ENCODE data around the gene KLK1.
"Not testable (repeated sequence)": the region's sequence is repeated elsewhere in the genome, so short reads cannot be mapped to it uniquely, and the experiment has no call there.

Gene KLK1

GRCh38 chr19:50791594-50792271 lies 31.9 kb downstream of the KLK1 start:
- DNase-seq, result no peak

DNA sequence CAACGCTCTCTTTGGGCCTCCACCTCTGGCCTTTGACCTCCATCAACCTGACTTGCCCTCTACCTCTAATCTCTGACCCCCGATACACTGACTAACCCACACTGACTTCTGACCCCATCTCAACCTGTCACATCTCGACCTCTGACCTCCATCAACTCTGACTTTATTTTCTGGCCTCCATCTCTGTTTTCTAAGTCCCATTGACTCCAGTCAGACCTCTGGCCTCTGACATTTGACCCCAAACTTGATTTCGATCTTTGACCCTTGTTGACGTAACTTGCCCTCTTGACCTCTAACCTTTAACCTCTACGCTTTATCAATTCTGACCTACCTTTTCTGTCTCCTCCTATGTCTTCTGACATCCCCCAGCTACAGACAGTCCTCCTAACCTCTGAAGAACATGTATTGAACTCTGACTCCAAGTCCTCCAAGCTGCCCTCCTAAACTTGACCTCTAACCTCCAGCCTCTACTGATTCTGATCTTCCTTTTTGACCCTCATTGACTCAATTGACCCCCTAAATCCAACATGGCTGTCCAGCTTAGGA lies 32.6 kb downstream of the KLK1 start:
- DNase-seq, result peak; percentile 77

GRCh38 chr19:50790396-50790795 lies 33.2 kb downstream of the KLK1 start, which contains the start of gene ACP4:
TSS of gene ACP4 (plus strand) at chr19:50790415. CDS start at chr19:50790415, 0 bp downstream.
- DNase-seq, result no peak

DNA sequence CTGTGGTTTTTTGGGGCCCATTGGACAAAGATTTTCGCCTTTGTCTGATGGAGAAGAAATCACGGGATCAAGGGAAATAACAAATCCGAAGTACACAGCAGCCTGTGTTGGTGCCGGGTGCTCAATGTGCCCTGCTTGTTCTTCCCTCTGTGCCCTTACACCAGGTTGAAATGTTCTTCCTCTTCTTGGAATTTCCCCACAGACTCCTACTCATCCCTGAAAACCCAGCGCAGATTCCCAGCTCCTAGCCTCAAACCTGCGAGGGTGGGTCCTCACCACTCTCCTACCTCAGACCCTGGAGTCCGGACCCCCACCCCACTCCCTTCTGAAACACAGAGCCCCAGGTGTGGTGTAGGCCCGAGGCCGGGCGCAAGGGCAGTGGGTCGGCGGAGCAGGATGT lies 38.3 kb downstream of the KLK1 start:
- no peak for DNase-seq

GRCh38 chr19:50784710-50785109 lies 38.9 kb downstream of the KLK1 start:
- no peak for DNase-seq

DNA sequence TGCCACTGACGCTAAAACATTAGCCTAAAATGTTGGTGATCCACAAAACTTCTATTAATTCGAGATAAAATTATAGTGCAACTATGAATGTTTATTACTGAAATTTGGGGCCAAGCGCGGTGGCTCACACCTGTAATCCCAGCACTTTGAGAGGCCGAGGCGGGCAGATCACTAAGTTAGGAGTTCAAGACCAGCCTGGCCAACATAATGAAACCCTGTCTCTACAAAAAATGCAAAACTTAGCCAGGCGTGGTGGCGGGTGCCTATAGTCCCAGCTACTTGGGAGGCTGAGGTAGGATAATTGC lies 39.8 kb downstream of the KLK1 start:
- not testable (repeated sequence) for DNase-seq

GRCh38 chr19:50780753-50781435 lies 42.7 kb downstream of the KLK1 start:
- DNase-seq, result peak; percentile 53

DNA sequence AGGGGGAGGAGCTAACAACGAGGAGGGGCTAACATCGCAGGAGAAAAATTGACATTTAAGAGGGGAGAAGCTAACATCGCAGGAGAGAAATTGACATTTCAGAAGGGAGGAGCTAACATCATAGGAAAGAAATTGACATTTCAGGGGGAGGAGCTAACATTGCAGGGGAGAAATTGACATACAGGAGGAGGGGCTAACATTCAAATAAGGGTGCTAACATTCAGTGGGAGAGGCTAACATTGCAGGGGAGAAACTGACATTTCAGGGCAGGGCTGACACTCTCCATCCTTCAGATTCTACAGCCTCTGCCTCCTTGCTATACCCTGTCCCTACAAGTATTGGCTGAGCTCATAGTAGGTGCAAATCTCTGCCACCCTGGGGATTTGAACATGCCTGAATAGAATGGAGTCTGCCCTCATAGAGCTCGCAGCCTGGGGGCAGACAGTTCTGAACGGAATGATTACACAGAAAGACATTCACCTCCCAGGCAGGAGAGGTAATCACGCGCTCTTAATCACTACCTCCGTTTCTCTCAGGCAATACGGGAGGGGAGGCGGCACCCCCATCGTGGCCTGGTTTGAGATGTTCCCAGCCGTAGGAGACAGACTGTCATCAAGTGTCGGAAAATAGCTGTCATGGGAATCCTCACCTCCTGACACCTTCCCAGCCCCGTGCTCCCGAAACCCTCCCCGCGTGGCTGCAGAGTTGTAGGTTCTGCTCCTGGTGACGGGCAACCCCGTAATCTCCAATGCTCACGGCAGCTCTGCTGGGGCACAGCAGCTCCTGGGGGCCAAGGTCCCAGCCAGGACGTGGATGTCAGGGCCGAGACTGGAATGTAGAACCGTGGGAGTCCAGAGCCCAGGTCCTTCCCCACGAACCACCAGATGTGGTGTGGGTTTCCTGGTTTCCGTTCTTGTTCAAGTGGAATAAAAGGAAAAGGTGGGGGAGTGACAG lies 43.8 kb downstream of the KLK1 start:
- DNase-seq, result peak; percentile 12

DNA sequence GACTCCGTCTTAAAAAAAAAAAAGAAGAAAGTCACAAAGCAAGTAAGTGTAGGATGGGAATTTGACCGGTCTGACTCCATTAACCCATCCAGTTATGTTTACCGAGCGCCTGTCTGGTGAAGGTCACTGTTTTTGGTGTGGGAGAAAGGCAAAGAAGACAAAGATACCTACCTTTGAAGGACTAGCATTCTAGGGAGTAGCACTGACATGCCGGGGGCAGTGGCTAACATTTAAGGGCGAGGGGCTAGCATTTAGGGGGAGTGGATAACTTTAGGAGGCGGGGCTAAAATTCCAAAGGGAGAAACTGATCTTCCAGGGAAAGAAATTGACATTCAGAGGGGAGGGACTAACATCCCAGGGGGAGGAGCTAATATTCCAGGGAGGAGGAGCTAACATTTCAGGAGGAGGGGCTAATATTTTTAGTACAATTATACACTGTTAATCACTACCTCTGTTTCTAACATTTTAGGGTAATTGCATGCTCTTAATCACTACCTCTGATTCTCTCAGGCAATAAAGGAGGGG lies 44.6 kb downstream of the KLK1 start:
- DNase-seq, result peak; percentile 4

DNA sequence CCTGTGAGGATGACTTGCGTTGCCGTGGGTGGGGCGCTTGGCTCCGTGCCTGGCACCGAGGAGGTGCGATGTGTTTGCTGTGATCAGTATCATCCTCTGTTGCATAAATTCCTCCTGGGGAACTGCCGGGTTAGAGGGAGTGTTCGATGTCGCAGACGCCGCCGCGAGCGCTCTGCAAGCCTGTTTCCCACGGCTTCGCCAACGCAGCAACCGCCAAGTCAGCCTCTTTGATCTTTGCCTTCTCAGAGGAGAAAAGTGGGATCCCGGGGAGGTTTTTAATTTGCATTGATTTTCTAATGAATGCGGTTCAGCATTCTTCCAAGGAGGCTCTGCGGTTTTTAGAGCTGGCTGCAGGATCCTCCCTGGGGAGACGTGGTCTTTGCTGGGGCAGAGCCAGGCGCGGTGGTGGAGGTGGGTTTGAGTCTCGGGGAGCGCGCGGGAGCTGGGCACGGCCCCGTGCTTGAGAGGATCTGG lies 45.7 kb downstream of the KLK1 start:
- peak; percentile 67 for DNase-seq

DNA sequence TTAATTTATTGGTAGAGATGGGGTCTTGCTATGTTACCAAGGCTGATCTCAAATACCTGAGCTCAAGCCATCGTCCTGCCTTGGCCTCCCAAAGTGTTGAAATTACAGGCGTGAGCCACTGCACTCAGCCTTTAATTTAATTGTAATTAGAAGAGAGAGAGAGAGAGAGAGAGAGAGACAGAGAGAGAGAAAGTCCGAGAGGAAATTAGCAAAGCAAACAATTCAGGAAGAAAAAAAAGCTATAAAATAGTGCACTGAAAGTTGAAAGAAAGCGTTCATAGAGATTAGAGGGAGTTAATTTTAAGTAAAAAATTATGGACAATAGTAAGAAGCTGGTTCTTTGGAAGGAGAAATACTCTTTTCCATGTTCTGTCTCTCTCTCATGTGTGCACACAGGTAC lies 46.3 kb downstream of the KLK1 start:
- DNase-seq, result no peak

GRCh38 chr19:50776131-50776530 lies 47.5 kb downstream of the KLK1 start:
- DNase-seq, result no peak

DNA sequence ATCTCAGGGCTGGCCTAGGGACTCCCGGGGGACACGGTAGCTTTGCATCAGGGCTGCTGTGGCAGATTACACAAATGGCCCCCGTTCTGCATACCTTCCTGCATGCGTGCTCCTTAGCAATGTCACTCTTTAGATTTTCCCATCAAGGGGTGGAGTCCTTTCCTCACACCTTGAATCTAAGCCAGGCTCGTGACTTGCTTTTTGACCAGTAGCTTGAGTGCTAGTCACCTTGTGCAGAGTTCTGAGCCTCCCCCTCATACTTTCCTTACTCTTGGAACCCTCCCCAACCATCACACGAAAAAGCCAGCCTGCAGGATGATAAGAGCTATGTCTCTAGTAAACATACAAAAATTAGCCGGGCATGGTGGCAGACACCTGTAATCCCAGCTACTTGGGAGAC lies 50.1 kb downstream of the KLK1 start:
- DNase-seq, result not testable (repeated sequence)

DNA sequence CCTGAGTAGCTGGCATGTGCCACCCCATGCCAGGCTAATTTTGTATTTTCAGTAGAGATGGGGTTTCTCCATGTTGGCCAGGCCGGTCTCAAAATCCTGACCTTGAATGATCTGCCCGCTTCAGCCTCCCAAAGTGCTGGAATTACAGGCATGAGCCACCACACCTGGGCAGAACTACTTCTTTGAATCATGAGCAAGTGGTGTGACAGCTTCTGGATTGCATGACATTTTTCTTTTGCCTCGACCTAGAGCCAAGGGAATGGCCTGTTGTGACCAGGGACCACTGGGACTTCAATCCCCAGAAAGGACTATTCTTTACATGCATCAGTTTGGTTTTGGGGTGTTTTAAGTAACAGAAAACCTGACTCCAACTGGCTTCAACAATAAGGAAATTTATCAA lies 50.7 kb downstream of the KLK1 start:
- not testable (repeated sequence) for DNase-seq

GRCh38 chr19:50772476-50772875 lies 51.1 kb downstream of the KLK1 start:
- DNase-seq, result no peak

DNA sequence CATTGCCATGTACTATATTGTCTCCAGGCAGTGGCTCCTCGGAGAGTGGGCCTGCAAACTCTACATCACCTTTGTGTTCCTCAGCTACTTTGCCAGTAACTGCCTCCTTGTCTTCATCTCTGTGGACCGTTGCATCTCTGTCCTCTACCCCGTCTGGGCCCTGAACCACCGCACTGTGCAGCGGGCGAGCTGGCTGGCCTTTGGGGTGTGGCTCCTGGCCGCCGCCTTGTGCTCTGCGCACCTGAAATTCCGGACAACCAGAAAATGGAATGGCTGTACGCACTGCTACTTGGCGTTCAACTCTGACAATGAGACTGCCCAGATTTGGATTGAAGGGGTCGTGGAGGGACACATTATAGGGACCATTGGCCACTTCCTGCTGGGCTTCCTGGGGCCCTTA lies 52.7 kb downstream of the KLK1 start:
- no peak for DNase-seq

DNA sequence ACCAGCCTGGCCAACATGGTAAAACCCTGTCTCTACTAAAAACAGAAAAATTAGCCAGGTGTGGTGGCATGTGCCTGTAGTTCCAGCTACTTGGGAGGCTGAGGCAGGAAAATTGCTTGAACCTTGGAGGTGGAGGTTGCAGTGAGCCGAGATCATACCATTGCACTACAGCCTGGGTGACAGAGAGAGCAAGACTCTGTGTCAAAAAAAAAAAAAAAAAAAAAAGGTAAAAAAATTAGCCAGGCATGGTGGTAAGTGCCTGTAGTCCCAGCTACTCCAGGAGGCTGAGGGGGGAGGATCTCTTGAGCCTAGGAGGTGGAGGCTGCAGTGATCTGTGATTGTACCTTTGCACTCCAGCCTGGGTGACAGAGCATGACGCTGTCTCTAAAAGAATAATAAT lies 53.4 kb downstream of the KLK1 start, which contains the start of gene GPR32:
GPR32 (plus strand) TSS at position 301 of the 400 bp plus-strand sequence. CDS start 137 bp downstream, outside the sequence.
- not testable (repeated sequence) for DNase-seq
